B cell (primary cell): Measurements from ENCODE around the gene ZDHHC18. TPM values are rescaled to one million over a fixed set of nuclear protein-coding genes. Genes with fewer than 3 reads are reported as not detected.

Experiments
- ATAC-seq: fragments of 200-7000 bp; cut with Tn5 transposase; one replicate; pipeline ENCODE4 v1.10.0; 2021; ENCODE audit warnings: low read depth, mild to moderate bottlenecking, moderate number of reproducible peaks, moderate library complexity
- CTCF ChIA-PET: fragments of 350-600 bp; sonication (Branson Sonifier 250); formaldehyde crosslinking; loops from one replicate; lab custom pipeline; 2021; ENCODE audit warnings: antibody characterized with exemption, inconsistent platforms; lab: Charles Lee
- POLR2A ChIA-PET: fragments of 350-600 bp; sonication (Branson Sonifier 250); formaldehyde crosslinking; loops from one replicate; lab custom pipeline; 2021; ENCODE audit warnings: antibody characterized with exemption; lab: Charles Lee
- DNase-seq: peaks from one replicate; pipeline ENCODE4 v3.0.0; 2013
- H2AFZ ChIP-seq: 2 replicates; pipeline ENCODE4 v1.6.1; 2012; ENCODE audit warnings: mild to moderate bottlenecking, low read depth, low read length; ENCODE audit not compliant: insufficient read depth, poor library complexity, severe bottlenecking
- H3K27ac ChIP-seq, 2 donors: 1 replicate in 1 of 2; 2 replicates in 1 of 2; pipeline ENCODE4 v1.5.1; 2012 to 2013; ENCODE audit warnings: low read length in 2 of 2, mild to moderate bottlenecking in 2 of 2, moderate library complexity in 1 of 2
- H3K27me3 ChIP-seq, 4 experiments: fragments of 200-600 bp in 1 of 4; sonication (generic) in 1 of 4; replicated peaks in 1 of 4; 1 replicate in 2 of 4; 2 replicates in 2 of 4; pipeline versions ENCODE4 v1.6.1 to v1.7.0; 2013 to 2016; ENCODE audit warnings: low read length in 3 of 4, mild to moderate bottlenecking in 2 of 4, mixed read lengths in 1 of 4, moderate library complexity in 1 of 4; ENCODE audit not compliant: insufficient read depth in 4 of 4, control insufficient read depth in 3 of 4; ENCODE audit errors: control extremely low read depth in 1 of 4
- H3K36me3 ChIP-seq, 2 experiments: replicated peaks in 1 of 2; 1 replicate in 1 of 2; 2 replicates in 1 of 2; pipeline versions ENCODE4 v1.6.1 to v1.7.1; 2013; ENCODE audit warnings: low read length in 1 of 2; ENCODE audit not compliant: insufficient read depth in 2 of 2, control insufficient read depth in 1 of 2; ENCODE audit errors: control extremely low read depth in 1 of 2, extremely low read depth in 1 of 2
- H3K4me1 ChIP-seq, 2 donors: fragments of 200-600 bp in 1 of 2; sonication (generic) in 1 of 2; 1 replicate in 1 of 2; 2 replicates in 1 of 2; pipeline versions ENCODE4 v1.5.1 to v1.6.1; 2013 to 2017; ENCODE audit warnings: low read length in 2 of 2; ENCODE audit not compliant: control insufficient read depth in 2 of 2, insufficient read depth in 2 of 2
- H3K4me2 ChIP-seq: replicated peaks from 2 replicates; pipeline ENCODE3; 2012; ENCODE audit warnings: mild to moderate bottlenecking, low read depth, low read length; ENCODE audit not compliant: poor library complexity, severe bottlenecking
- H3K4me3 ChIP-seq, 5 experiments: fragments of 200-600 bp in 1 of 5; sonication (generic) in 1 of 5; 1 replicate in 3 of 5; 2 replicates in 2 of 5; pipeline versions ENCODE4 v1.5.1 to v1.7.0; 2011 to 2016; ENCODE audit warnings: low read length in 4 of 5, mild to moderate bottlenecking in 4 of 5, low read depth in 2 of 5, control low read depth in 1 of 5, moderate library complexity in 1 of 5; ENCODE audit not compliant: insufficient read depth in 1 of 5; ENCODE audit errors: control extremely low read depth in 1 of 5, extremely low read depth in 1 of 5
- H3K79me2 ChIP-seq: fragments of 200-600 bp; sonication (generic); one replicate; pipeline ENCODE4 v1.6.0; 2016; ENCODE audit warnings: low read length; ENCODE audit not compliant: control insufficient read depth, insufficient read depth
- H3K9ac ChIP-seq: fragments of 200-600 bp; sonication (generic); 2 replicates; pipeline ENCODE4 v1.6.1; 2017; ENCODE audit warnings: mild to moderate bottlenecking, low read length, moderate library complexity
- H3K9me3 ChIP-seq, 3 donors: one replicate each; pipeline versions ENCODE4 v1.6.1 to v1.7.1; 2013; ENCODE audit warnings: low read length in 2 of 3; ENCODE audit not compliant: control insufficient read depth in 2 of 3, insufficient read depth in 1 of 3; ENCODE audit errors: control extremely low read depth in 1 of 3
- H4K20me1 ChIP-seq: 2 replicates; pipeline ENCODE4 v1.6.0; 2012; ENCODE audit warnings: mild to moderate bottlenecking, low read length; ENCODE audit not compliant: insufficient read depth, control insufficient read depth, poor library complexity, severe bottlenecking
- H3K27ac Mint-ChIP-seq: one replicate; pipeline ENCODE4 v1.8.0; 2021; ENCODE audit warnings: mixed read lengths
- H3K27me3 Mint-ChIP-seq: one replicate; pipeline ENCODE4 v1.8.0; 2021; ENCODE audit warnings: mixed read lengths
- H3K4me1 Mint-ChIP-seq: one replicate; pipeline ENCODE4 v1.8.0; 2021; ENCODE audit warnings: mixed read lengths
- H3K4me3 Mint-ChIP-seq: one replicate; pipeline ENCODE4 v1.8.0; 2021; ENCODE audit warnings: mixed read lengths
- H3K9me3 Mint-ChIP-seq: one replicate; pipeline ENCODE4 v1.8.0; 2022; ENCODE audit warnings: mixed read lengths; ENCODE audit not compliant: insufficient read depth
- EZH2 ChIP-seq: IDR thresholded peaks from 2 replicates; pipeline ENCODE4 v1.6.1; 2012; ENCODE audit warnings: borderline replicate concordance, low read depth, mild to moderate bottlenecking, moderate library complexity, low read length; ENCODE audit not compliant: insufficient read depth, poor library complexity, severe bottlenecking
- WGBS: methylation state at CpG from one replicate; pipeline ENCODE4 v1.1.5; 2013; ENCODE audit warnings: missing lambda C conversion rate; ENCODE audit not compliant: insufficient coverage; 5-methylcytosine and 5-hydroxymethylcytosine counted together
- intact Hi-C: fragments of 100-400 bp; cut with micrococcal nuclease; formaldehyde crosslinking; loops from one replicate; pipeline ENCODE4 v1.10.0; 2022
- polyA minus RNA-seq: library from RNA; depleted of rRNA, polyadenylated mRNA; stranded (reverse); fragments of >200 nt; gene quantifications from 2 replicates; pipeline ENCODE4 v1.2.3, GENCODE V29; 2012
- polyA plus RNA-seq: library from polyadenylated mRNA; depleted of rRNA; stranded (reverse); fragments of >200 nt; gene quantifications from 2 replicates; pipeline ENCODE4 v1.2.3, GENCODE V29; 2012
- total RNA-seq, 2 donors: library from RNA; stranded (reverse); fragments of 120-200 nt in 1 of 2; gene quantifications; 1 replicate in 1 of 2; 2 replicates in 1 of 2; pipeline versions ENCODE4 v1.2.3 to v1.2.4, GENCODE V29; 2013 to 2022
- TF ChIP-seq, protein P1 (sequence below): fragments of 200-600 bp; IDR thresholded peaks from one replicate; pipeline ENCODE4 v1.8.0; 2022; ENCODE audit warnings: antibody characterized with exemption, mild to moderate bottlenecking

Gene ZDHHC18, protein sequence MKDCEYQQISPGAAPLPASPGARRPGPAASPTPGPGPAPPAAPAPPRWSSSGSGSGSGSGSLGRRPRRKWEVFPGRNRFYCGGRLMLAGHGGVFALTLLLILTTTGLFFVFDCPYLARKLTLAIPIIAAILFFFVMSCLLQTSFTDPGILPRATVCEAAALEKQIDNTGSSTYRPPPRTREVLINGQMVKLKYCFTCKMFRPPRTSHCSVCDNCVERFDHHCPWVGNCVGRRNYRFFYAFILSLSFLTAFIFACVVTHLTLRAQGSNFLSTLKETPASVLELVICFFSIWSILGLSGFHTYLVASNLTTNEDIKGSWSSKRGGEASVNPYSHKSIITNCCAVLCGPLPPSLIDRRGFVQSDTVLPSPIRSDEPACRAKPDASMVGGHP
- total RNA-seq = 25.8 and 28.2 TPM in 2 replicates
- total RNA-seq (2013) = 9.3 TPM
- polyA plus RNA-seq = 25.8 and 30.8 TPM in 2 replicates
- polyA minus RNA-seq = 11.1 and 26.5 TPM in 2 replicates

GRCh38 chr1:26826261-26827105, at the start of gene ZDHHC18:
Gene ZDHHC18, plus strand, starts transcription at chr1:26826688. Its CDS starts 117 bp downstream, at chr1:26826805.
- H3K27me3 Mint-ChIP-seq = peaks cover 7% of the 10 kb centered on the region
- Histone ChIP-seq H3K79me2 (peaks cover 22% of the 10 kb centered on the region), H3K4me3 (peak within 1 kb of the TSS; percentile 48 to 89 (median 66)), H3K9ac (peak within 1 kb of the TSS; percentile 76), H3K9me3 (no peaks in the 10 kb centered on the region), H3K4me1 (peaks cover 32 to 52% of the 10 kb centered on the region in 2 donors), H2AFZ (peak within 1 kb of the TSS; percentile 93), H4K20me1 (peaks cover 14% of the 10 kb centered on the region), H3K27me3 (peaks cover 0 to 16% (median 4%) of the 10 kb centered on the region in 4 experiments), H3K27ac (peak within 1 kb of the TSS; percentile 22 to 64), H3K36me3 (peaks cover 0 to 5% of the 10 kb centered on the region in 2 experiments), H3K4me2 (peak within 1 kb of the TSS; percentile 99)
- peak within 1 kb of the TSS; percentile 88 for H3K27ac Mint-ChIP-seq
- WGBS = under 1% methylated on average over 107 of the region's 107 CpGs
- CTCF ChIA-PET = interaction anchor here (0.6 to 8.2 kb wide), 5 partner anchors 10 to 327 kb away, joined by 3 to 153 read pairs (median 4); no protein-coding TSS in a partner anchor
- DNase-seq (peak; percentile 82), ATAC-seq (peak; percentile 92)
- TF ChIP-seq EZH2 = no peak
- TF ChIP-seq, protein P1, sequence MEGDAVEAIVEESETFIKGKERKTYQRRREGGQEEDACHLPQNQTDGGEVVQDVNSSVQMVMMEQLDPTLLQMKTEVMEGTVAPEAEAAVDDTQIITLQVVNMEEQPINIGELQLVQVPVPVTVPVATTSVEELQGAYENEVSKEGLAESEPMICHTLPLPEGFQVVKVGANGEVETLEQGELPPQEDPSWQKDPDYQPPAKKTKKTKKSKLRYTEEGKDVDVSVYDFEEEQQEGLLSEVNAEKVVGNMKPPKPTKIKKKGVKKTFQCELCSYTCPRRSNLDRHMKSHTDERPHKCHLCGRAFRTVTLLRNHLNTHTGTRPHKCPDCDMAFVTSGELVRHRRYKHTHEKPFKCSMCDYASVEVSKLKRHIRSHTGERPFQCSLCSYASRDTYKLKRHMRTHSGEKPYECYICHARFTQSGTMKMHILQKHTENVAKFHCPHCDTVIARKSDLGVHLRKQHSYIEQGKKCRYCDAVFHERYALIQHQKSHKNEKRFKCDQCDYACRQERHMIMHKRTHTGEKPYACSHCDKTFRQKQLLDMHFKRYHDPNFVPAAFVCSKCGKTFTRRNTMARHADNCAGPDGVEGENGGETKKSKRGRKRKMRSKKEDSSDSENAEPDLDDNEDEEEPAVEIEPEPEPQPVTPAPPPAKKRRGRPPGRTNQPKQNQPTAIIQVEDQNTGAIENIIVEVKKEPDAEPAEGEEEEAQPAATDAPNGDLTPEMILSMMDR = peak; percentile 48
- peak within 1 kb of the TSS; percentile 93 for H3K4me3 Mint-ChIP-seq
- H3K9me3 Mint-ChIP-seq = no peaks in the 10 kb centered on the region
- POLR2A ChIA-PET = interaction anchor here (0.5 kb wide), 1 partner anchor 43 kb away, joined by 3 read pairs; no protein-coding TSS in a partner anchor
- H3K4me1 Mint-ChIP-seq = peaks cover 49% of the 10 kb centered on the region
- intact Hi-C loops = no loop called here
